ENCODE measurements around the gene KLC4.
A peak's percentile ranks its signal among the peaks of the same experiment; 100 is the strongest.

The KLC4 gene

DNA sequence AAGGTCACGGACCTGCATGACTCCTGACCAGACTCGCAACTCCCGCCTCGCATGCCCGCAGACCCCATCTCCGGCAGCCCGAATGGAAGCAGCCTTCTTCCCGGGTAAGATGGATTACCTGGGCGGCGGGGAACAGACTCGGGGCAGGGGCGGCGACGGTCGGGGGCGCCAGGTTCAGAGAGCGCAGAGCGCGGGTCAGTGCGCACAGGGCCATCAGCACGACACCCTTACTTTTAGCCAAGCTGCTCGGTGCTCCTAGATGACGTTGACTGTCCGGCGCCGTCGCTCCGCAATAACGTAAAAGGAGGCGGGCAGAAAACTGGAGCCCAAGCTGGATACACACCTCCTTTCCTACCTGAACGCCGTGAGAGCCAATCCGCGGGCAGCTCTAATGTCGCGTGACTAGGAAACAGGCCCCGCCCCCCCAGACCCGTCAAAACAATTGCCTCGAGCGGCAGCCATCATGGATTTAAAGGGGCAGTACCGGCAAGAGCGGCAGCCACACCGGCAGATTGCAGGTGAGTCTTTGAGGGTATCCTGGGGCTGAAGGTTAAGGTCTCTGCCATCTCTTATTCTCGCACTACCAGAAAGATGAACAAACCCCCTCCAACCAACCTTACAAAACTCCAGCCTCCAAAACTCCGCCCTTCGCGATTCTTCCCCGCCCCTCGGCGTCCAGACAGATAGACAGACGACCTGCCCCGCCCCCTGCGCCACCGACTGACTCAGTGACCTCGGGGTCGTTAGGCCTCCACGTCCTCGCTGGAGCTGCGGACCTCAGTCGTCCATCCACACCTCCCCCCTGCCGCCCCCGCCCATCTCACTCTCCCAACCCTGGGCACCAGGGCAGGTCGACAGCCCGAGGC, at the start of gene KLC4, which contains the start of gene MRPL2:
Gene KLC4 (plus strand): TSS at position 464 of the 866 bp plus-strand sequence. CDS start 1,705 bp downstream, outside the sequence.
Gene MRPL2 (minus strand): TSS at position 267 of the 866 bp plus-strand sequence. CDS start 53 bp downstream, at position 214.
- DNase-seq (ENCODE audit: low read depth in 2 of 2, low spot score in 1 of 2), result peak; percentile 94 to 95

DNA sequence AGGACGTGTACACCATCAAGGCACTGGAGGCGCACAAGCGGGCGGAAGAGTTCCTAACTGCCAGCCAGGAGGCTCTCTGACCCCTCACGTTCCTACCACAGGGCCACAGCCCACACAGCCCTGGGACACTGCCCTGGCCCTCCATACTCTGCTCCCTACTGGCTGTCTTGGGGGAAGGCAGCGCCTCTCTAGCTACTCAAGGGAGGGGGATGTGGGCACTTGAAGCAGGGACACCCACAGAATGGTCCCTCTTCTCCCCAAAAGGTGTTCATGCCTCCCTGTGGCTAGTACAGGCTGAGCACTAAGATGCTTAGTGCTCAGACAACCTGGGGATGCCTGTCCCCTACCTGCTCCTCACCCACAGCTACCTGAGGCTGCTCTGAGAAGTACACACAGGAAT, 48.2 kb upstream of the KLC4 start:
- DNase-seq (ENCODE audit: low read depth in 2 of 2, low spot score in 1 of 2), result no peak

DNA sequence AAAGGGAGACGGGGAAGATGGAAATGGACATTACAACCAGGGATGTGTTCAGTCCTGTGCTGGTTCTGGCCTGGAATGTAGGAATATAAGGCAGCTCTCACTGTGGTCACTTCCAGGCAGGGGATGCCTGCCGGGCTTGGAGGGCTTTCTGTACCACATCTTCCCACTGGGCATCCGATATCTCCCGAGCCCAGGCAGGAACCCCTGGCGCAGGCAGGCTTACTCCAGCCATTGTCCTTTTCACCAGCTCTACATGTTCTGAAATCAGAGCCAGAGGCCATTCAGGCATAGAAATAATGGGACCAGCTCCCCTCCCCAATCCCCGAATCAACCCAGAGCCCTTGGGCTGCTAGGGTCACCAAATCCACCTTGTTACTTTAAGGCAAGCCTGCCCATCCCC, 47.1 kb upstream of the KLC4 start:
- no peak for DNase-seq (ENCODE audit: low read depth in 2 of 2, low spot score in 1 of 2)

DNA sequence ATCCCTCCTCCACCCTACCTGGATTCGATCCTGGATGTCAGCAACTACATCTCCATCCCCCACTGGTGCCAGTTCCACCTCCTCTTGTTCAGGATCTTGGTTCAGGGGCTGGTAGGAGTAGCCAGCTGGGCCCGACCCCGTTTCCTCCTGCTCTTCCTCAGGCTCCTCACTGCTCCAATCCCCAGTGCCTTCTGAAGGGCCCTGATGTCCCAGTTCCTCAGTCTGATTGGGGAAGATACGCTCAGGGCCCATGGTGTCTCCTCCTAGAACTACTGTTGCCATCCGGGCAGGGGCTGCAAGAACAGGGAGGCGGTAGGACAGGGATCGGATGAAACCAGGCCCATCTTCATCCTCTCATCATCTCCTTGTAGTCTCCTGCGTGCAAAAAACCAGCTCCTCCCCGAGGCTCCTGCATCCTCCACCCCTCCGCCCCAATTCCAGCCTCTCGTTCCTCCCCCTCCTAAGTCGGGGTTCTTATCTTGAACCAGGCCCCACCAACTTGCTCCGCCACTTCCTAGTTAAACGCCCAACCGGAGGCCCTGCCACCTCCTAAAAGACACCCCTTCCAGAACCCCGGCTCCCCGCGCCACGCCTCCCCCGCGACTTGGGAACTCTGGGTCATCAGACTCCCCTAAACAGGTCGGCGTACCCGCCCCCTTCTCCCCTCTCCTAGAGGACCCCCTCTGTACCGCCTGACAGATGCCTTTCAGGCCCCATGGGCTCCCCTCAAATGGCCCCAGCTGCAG, 46.2 kb upstream of the KLC4 start:
- no peak for DNase-seq (ENCODE audit: low read depth in 2 of 2, low spot score in 1 of 2)

DNA sequence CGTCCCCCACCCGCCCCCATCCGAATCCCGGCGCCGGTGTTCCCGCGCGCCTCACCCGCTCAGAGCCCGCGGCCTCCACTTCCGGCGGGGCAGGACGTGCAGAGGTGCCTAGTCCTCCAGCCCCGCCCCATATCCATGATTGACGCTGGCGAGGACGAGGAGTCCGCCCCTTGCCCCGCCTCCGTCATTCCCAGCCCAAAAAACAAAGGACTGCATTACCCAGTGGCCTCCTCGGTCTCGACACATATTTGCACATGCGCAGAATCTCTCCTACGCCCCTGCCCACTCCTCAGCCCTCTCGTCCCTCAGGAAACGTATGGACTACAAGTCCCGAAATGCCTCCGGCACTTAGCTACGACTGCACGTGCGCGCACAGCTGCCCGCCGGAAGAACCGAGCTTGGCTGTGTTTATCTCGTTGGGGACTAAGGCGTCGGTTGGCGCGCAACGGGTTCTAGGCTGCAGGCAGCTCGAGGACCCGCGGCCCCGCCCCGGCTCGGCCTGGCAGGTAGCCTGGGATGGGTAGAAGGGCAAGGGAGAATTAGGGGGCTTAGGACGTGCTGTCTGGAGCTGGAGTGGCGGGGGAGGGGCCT, 45.5 kb upstream of the KLC4 start, which contains the start of the genes KLHDC3 and MEA1:
Gene KLHDC3 (plus strand): TSS at position 407 of the 591 bp plus-strand sequence. CDS start 2,944 bp downstream, outside the sequence.
Gene MEA1 (minus strand): TSS at position 104 of the 591 bp plus-strand sequence. CDS start 133 bp downstream, outside the sequence.
- DNase-seq (ENCODE audit: low read depth in 2 of 2, low spot score in 1 of 2), result peak; percentile 93 to 97

DNA sequence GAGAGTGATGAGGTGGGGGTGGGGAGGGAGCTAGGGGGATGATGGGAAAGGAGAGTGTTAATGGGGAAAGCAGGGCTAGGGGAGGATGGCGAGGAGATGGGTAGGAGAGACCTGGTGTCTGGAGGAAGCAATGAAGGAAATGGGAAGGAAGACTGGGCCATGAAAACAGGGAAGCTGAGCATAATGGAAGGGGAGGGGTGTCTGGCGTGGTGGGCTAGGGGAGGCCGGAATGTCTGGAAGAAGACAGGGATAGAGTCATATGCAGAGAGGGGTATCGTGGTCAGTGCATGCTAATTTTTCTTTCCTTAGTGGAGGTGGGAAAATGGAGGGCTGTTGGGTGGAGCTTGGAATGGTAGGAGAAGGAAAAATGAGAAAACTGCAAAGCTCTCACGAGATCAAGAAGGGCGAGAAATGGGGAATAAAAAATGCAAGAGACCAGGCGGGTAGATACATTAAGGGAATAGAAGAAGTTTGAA, 45.0 kb upstream of the KLC4 start:
- no peak for DNase-seq (ENCODE audit: low read depth in 2 of 2, low spot score in 1 of 2)

DNA sequence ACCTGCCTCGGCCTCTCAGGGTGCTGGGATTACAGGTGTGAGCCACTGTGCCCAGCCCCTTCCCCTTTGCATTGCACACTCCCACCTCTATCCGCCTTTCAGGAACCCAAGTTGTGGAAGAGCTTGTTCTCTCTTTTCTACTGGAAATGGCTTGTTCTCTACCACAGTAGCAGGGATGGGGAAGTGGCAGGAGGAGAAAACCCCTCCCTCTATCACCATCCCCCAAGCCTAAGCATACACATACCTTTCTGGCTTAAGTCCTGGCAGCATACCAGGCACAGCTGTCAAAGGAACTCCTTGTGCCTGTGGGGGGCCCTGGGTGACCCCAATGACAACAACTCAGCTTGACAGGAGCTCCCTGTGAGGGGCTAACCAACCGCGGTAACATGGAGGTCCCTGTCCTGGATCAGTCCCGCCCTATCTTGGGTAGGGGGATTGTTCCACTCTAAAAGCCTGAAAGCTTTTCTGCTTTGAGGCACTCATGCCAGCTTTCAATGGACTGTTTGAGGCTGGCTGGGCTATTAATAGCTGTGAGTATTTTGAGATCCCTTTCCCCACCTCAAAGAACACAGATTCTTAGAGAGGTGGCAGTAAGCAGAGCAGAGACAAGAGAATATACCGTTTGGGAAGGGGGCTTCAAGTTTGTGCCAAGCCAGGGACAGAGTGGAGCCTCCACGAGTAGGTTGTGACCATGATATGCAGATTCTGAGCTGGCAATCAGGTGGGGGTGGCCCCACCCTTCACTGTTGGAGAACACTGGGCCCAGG, 43.1 kb upstream of the KLC4 start:
- no peak for DNase-seq (ENCODE audit: low read depth in 2 of 2, low spot score in 1 of 2)

DNA sequence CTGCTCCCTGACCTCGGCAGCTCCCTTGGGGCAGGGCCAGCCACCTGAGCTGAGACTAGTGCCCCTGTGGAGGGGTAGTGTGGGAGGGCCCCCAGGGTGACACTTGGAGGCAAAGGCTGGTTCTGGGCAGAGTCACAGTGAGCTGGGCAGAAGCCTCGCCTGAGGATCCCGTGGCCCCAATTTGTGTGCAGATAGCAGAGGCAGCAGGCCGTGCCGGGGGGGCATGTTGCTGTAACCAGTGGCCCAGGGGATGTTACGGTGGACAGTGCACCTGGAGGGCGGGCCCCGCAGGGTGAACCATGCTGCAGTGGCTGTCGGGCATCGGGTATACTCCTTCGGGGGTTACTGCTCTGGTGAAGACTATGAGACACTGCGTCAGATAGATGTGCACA, 42.5 kb upstream of the KLC4 start:
- no peak for DNase-seq (ENCODE audit: low read depth in 2 of 2, low spot score in 1 of 2)

DNA sequence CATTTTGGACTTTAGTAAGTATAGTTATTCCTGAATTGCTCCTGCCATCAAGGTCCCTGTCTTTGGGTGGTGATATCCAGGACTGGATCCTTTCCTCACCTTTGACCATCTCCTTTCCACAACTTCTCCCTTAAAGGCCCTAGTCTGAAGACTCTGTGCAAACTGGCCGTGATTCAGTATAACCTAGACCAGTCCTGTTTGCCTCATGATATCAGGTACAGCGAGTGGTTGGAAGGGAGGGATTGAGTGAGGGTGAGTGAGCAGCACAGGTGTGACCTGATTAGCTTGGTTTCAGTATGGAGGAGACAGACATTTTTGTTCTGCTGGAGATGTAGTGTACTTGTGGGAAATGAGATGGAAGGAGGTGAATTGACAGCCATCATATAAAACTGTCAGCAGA, 40.3 kb upstream of the KLC4 start:
- DNase-seq (ENCODE audit: low read depth in 2 of 2, low spot score in 1 of 2), result no peak

DNA sequence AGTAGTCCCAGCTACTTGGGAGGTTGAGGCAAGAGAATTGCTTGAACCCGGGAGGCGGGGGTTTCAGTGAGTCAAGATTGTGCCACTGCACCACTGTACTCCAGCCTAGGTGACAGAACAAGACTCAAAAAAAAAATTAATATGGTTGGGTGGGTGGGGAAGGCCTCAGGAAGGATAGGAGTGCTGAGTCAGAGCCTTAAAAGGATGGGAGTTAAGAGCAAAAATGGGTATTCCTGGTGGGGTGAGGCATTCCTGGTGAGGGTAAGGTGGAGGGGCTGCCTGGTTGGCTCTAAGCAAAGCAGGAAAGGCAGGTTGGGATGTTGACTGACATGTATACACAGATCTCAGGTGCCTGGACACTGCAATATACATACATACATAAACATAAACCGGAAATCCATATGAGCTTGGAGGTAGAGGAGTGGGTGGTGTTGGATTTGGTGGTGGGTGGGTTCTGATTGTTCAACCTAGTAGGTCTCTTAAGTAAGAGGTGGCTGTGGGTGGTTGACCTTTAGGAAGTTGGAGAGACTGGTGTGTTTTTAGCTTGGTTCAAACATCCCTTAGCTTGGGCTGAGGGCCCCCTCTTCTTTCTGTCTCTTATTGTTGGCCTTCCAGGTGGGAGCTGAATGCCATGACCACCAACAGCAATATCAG, 39.3 kb upstream of the KLC4 start:
- no peak for DNase-seq (ENCODE audit: low read depth in 2 of 2, low spot score in 1 of 2)

DNA sequence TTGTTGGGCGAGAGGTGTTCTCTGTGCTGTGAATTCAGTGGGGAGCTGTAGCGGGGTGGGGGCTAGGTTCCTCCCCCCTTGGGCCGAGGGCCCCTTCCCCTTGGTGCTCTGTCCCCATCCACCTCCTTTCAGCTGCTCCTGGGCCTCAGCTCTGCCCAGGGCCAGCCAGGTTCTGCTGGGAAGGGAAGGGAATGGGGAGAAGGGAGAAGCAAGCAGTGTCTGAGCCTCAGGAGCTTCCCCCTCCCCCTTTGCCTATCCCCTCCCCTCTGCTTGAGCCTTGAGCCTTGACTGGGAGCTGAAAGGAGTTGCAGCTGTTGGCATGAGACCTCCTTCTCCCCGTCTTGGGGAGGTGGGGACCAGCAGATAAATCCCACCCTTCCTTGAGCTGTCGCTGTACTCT, 38.6 kb upstream of the KLC4 start:
- DNase-seq (ENCODE audit: low read depth in 2 of 2, low spot score in 1 of 2), result no peak

DNA sequence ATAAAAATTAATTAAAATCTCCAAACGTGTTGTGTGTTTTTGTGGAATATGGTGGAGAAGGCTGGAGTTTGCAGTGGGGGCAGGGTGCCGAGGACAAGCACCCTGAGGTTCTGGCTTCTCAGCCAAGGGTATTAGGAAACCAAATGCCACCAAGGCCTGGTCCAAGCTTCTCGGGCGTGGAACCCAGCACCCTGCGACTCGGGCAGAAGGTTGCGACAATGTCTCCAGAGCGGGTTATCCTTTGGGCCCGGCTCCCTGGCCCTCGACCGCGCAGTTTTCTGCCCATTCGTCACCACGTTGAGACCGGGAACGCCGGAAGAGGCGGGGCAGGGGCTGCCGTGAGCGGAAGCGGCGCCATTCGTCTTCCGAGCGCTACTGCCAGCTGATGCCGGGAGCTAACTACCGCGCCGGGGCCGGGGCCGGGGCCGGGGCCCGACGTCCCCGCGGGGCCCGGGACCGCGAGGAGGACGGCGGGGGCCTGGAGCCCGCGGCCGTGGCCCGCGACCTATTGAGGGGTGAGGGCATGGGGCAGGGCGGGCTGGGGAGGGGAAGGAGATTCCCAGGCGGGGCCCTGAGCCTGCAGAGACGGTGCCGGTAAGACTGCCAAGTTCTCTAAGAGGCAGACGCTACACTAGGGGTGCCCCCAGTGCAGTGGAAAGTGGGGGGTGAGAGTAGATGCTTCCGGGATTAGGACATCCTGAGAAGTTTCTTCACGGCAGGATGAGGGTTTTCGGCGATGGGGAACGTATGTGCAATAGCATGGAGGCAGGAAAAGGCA, 38.0 kb upstream of the KLC4 start, which contains the start of gene RRP36:
Gene RRP36 (plus strand): TSS at position 354 of the 778 bp plus-strand sequence. CDS start 32 bp downstream, at position 386.
- peak; percentile 27 to 40 for DNase-seq (ENCODE audit: low read depth in 2 of 2, low spot score in 1 of 2)

DNA sequence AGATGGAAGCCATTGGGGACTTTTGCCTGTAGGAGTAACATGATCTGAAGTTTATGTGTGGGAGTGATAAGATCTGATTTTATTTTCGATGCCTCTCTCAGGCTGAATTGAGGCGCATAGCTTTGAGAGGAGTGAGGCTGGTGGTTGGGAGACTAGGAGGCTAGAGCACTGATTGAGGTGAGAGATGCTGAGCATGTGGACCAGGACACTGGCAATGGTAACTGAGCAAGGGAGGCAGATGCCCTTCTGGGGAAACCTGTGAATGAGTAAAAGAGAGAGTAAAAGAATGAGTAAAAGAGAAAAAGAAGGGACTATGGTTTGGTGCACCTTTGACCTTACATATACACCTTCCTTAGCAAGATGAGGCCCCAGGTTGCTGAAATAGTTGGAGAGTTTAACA, 35.0 kb upstream of the KLC4 start:
- DNase-seq (ENCODE audit: low read depth in 2 of 2, low spot score in 1 of 2), result no peak

DNA sequence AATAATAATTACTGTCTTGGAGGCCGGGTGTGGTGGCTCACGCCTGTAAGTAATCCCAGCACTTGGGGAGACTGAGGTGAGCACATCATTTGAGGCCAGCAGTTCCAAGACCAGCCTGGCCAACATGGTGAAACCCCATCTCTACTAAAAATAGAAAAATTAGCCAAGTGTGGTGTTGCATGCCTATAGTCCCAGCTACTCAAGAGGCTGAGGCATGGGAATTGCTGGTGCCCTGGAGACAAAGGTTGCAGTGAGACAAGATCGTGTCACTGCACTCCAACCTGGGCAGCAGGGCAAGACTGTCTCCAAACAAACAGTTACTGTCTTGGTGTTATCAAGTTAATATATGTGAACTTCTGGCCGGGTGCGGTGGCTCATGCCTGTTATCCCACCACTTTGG, 33.1 kb upstream of the KLC4 start:
- no peak for DNase-seq (ENCODE audit: low read depth in 2 of 2, low spot score in 1 of 2)

DNA sequence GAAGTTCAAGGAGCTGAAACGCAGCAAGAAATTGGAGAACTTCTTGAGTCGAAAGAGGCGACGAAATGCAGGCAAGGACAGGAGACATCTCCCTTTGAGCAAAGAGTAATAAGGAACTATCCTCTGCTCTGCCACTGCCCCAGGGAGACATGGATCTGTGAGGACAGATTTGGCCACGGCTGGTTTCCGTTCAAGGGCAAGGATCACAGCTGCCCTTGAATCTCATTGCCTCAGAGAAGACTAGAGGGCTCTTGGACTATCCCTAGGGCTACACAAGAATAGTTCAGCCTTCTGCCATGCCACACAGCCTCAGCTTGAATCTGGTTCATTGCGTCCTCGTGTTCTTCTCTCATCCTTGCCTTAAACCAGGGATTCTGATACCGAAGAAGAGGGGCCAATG, 30.3 kb upstream of the KLC4 start:
- DNase-seq (ENCODE audit: low read depth in 2 of 2, low spot score in 1 of 2), result no peak

DNA sequence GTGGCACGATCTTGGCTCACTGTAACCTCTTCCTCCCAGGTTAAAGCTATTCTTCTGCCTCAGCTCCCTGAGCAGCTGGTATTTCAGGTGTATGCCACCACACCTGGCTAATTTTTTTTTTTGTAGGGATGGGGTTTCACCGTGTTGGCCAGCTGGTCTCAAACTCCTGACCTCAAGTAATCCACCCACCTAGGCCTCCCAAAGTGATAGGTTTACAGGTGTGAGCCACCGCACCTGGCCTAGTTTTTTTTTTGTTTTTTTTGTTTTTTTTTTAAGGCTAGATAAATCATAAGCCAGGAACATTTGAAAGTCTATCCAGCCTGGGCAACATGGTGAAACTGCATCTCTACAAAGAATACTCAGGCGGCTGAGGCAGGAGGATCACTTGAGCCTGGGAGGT, 27.1 kb upstream of the KLC4 start:
- no peak for DNase-seq (ENCODE audit: low read depth in 2 of 2, low spot score in 1 of 2)

DNA sequence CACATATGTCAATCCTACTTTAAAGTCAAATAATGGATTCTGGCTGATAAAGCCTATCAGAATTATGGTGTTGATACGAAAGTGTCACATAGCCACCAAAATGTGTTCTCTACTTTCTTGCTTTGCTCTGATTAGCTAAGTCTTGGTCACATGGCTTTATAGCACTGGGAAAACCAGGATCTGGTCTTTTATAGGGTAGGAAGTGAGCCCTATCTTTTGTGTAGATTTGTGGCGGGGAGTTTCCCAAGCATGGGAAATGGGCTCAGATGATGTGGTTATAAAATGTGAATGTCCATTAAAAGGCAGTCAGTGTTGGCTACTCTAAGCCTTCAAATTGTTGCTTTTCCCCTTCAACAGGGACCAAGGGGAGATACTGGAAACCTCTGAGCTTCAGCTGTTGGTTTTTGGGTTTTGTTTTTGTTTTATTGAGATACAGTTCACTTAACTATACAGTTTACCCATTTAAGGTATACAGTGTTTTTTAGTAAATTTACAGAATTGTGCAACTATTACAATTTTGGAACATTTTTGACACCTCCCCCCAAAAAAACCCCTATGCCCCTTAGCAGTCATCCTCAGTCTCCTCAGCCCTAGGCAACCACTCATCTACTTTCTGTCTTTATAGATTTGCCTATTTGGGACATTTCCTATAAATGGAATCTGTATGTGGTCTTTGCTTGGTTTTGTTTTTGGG, 25.8 kb upstream of the KLC4 start:
- DNase-seq (ENCODE audit: low read depth in 2 of 2, low spot score in 1 of 2), result no peak

DNA sequence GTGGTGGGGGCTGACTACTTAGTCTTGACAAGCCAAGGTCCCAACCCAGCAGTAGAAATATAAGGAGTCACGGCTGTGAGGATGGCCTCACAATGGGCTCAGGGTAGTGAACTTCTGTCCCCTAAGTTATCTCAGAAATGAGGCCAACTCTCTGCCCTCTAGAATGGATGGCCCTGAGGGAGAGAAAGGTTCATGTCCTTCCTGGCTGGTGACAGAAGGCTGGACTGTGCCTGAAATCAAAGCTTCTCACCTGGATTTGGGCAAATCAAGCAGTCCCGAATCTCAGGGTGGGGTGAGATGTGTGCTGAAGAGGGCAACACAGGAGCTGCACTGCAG, 25.3 kb upstream of the KLC4 start:
- DNase-seq (ENCODE audit: low read depth in 2 of 2, low spot score in 1 of 2), result no peak

All from stimulated activated CD8-positive, alpha-beta memory T cell treated with anti-CD3 and anti-CD28 coated beads, Interleukin-4, amount 100 ng/mL, for 1 hour (primary cell).